MM.1S (cell line): Measurements from ENCODE around the gene SAE1.

Source experiments
- DNase-seq: peaks from one replicate; pipeline ENCODE4 v3.0.0-alpha.2; 2015
- H2AFZ ChIP-seq: fragments of 300-600 bp; sonication (generic); 2 replicates; pipeline ENCODE4 v1.6.0; 2016; ENCODE audit warnings: antibody characterized with exemption, low read length
- H3F3A ChIP-seq: fragments of 300-600 bp; sonication (generic); 2 replicates; pipeline ENCODE4 v1.6.1; 2016; ENCODE audit warnings: mild to moderate bottlenecking, antibody characterized with exemption, low read length, moderate library complexity, mixed read lengths; ENCODE audit not compliant: insufficient read depth
- H3K27ac ChIP-seq: fragments of 300-600 bp; sonication (generic); 2 replicates; pipeline ENCODE4 v1.5.1; 2016; ENCODE audit warnings: mild to moderate bottlenecking, low read length
- H3K27me3 ChIP-seq: fragments of 300-600 bp; sonication (generic); replicated peaks from 2 replicates; pipeline ENCODE4 v1.6.0; 2016; ENCODE audit warnings: low read length; ENCODE audit not compliant: insufficient read depth
- H3K36me3 ChIP-seq: fragments of 300-600 bp; sonication (generic); replicated peaks from 2 replicates; pipeline ENCODE4 v1.6.1; 2016; ENCODE audit warnings: mild to moderate bottlenecking, low read length, mixed read lengths; ENCODE audit not compliant: insufficient read depth
- H3K4me1 ChIP-seq: fragments of 300-600 bp; sonication (generic); 2 replicates; pipeline ENCODE4 v1.6.1; 2016; ENCODE audit warnings: low read length, mixed read lengths
- H3K4me2 ChIP-seq: fragments of 300-600 bp; sonication (generic); 2 replicates; pipeline ENCODE4 v1.6.0; 2016; ENCODE audit warnings: low read depth, low read length
- H3K4me3 ChIP-seq: fragments of 300-600 bp; sonication (generic); 2 replicates; pipeline ENCODE4 v1.5.1; 2016; ENCODE audit warnings: low read length, mixed read lengths
- H3K79me2 ChIP-seq: fragments of 300-600 bp; sonication (generic); 2 replicates; pipeline ENCODE4 v1.6.1; 2016; ENCODE audit warnings: mixed run types, low read length, mixed read lengths
- H3K9ac ChIP-seq: fragments of 300-600 bp; sonication (generic); 2 replicates; pipeline ENCODE4 v1.6.1; 2016; ENCODE audit warnings: low read length, mixed read lengths
- H3K9me2 ChIP-seq: fragments of 300-600 bp; sonication (generic); replicated peaks from 2 replicates; pipeline ENCODE4 v1.6.1; 2016; ENCODE audit warnings: mild to moderate bottlenecking, low read length, mixed read lengths; ENCODE audit not compliant: insufficient read depth
- H3K9me3 ChIP-seq: fragments of 300-600 bp; sonication (generic); replicated peaks from 2 replicates; pipeline ENCODE4 v1.6.1; 2016; ENCODE audit warnings: mild to moderate bottlenecking, low read length, mixed read lengths; ENCODE audit not compliant: insufficient read depth
- H4K20me1 ChIP-seq: fragments of 300-600 bp; sonication (generic); 2 replicates; pipeline ENCODE4 v1.6.1; 2016; ENCODE audit warnings: mild to moderate bottlenecking, low read length, moderate library complexity, mixed read lengths; ENCODE audit not compliant: insufficient read depth
- CTCF ChIP-seq: fragments of 300-600 bp; sonication (generic); IDR thresholded peaks from 2 replicates; pipeline ENCODE4 v1.5.1; 2016; ENCODE audit warnings: antibody characterized with exemption, low read length, mixed read lengths
- EZH2 ChIP-seq: fragments of 300-600 bp; sonication (generic); optimal IDR thresholded peaks from 2 replicates; pipeline ENCODE3; 2017; ENCODE audit warnings: low read depth, mild to moderate bottlenecking, antibody characterized with exemption, low read length, mixed read lengths
- EZH2phosphoT487 ChIP-seq: fragments of 300-600 bp; sonication (generic); IDR thresholded peaks from 2 replicates; pipeline ENCODE4 v1.6.1; 2018; ENCODE audit warnings: antibody characterized with exemption, low read length

The SAE1 gene

GRCh38 chr19:47215581-47215980 lies 84.9 kb downstream of the SAE1 start:
- TF ChIP-seq CTCF (no peak), EZH2 (no peak), EZH2phosphoT487 (no peak)
- Histone ChIP-seq H3K27me3 (no peaks in the 10 kb centered on the region), H3K9me2 (no peaks in the 10 kb centered on the region), H3K79me2 (no peaks in the 10 kb centered on the region), H3K4me3 (no peak overlapping the region), H3K4me1 (peaks cover under 1% of the 10 kb centered on the region; the same call in 1 of the 2 replicates), H3K9me3 (no peaks in the 10 kb centered on the region), H3F3A (peaks cover under 1% of the 10 kb centered on the region; the same call in 1 of the 2 replicates), H3K27ac (no peak overlapping the region), H2AFZ (no peak overlapping the region), H3K4me2 (no peak overlapping the region), H3K36me3 (no peaks in the 10 kb centered on the region), H3K9ac (no peak overlapping the region), H4K20me1 (no peaks in the 10 kb centered on the region)
- DNase-seq = no peak

GRCh38 chr19:47221080-47221841 lies 90.6 kb downstream of the SAE1 start:
- Histone ChIP-seq H2AFZ (no peak overlapping the region), H3K9me2 (no peaks in the 10 kb centered on the region), H3K27me3 (no peaks in the 10 kb centered on the region), H3K36me3 (no peaks in the 10 kb centered on the region), H3K4me1 (peaks cover 5% of the 10 kb centered on the region), H3K4me3 (no peak overlapping the region), H3K9ac (no peak overlapping the region), H3K79me2 (peaks cover 7% of the 10 kb centered on the region), H3K9me3 (no peaks in the 10 kb centered on the region), H3K27ac (no peak overlapping the region), H3K4me2 (no peak overlapping the region), H3F3A (peaks cover under 1% of the 10 kb centered on the region; the same call in 1 of the 2 replicates), H4K20me1 (no peaks in the 10 kb centered on the region)
- no peak for DNase-seq
- TF ChIP-seq EZH2phosphoT487 (no peak), CTCF (no peak), EZH2 (no peak)

- no peaks in the 10 kb centered on the region for H3K36me3 ChIP-seq
- H3K4me2 ChIP-seq = no peak overlapping the region
- H3K79me2 ChIP-seq = peaks cover 7% of the 10 kb centered on the region
- no peaks in the 10 kb centered on the region for H4K20me1 ChIP-seq
- H3K4me3 ChIP-seq = no peak overlapping the region
- H3K4me1 ChIP-seq = peaks cover 5% of the 10 kb centered on the region
- H3K9me2 ChIP-seq = no peaks in the 10 kb centered on the region
- no peak for DNase-seq
- TF ChIP-seq CTCF = no peak
- H3K9ac ChIP-seq = no peak overlapping the region
- no peak overlapping the region for H2AFZ ChIP-seq
- H3K27ac ChIP-seq = no peak overlapping the region
- peaks cover 7% of the 10 kb centered on the region; the same call in 1 of the 2 replicates for H3F3A ChIP-seq
- no peaks in the 10 kb centered on the region for H3K9me3 ChIP-seq
- no peaks in the 10 kb centered on the region for H3K27me3 ChIP-seq
Measured at GRCh38 chr19:47221890-47222289, 91.3 kb downstream of the SAE1 start.
